Measurements from ENCODE around the gene ATR. TPM values are rescaled to one million over a fixed set of nuclear protein-coding genes. Genes with fewer than 3 reads are reported as not detected.

The ATR gene
- total RNA-seq, 1 experiment from 2014 or later: 15.8 TPM

DNA sequence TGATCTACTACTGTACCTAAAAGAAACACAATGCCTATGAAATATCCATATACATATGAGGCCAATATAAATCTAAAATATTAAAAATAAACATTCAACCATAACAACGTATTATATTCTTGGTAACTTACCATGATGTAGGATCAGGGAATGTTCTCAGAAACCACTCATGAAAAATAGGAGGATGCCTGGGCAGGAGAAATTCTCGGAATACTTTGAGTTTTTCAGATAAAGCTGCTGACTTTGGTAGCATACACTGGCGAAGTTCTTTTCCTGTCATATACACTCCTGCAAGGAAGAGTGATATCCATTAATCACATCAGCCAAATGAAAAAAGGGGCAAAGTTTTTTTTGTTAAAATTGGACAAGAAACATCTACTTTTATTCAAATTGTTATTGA is 119.4 kb downstream of the ATR start:
- Mint-ChIP-seq H3K9me3 (no peaks in the 10 kb centered on the region), H3K27ac (no peak overlapping the region), H3K36me3 (ENCODE audit: insufficient read depth in 1 of 3, low read depth in 3 of 3) (peaks cover 0 to 8% (median 5%) of the 10 kb centered on the region in 3 experiments; a peak in 4 of 7 replicates), H3K27me3 (ENCODE audit: low read depth) (no peaks in the 10 kb centered on the region), H3K4me3 (no peak overlapping the region), H3K4me1 (no peaks in the 10 kb centered on the region)
- Histone ChIP-seq H4K91ac (ENCODE audit: insufficient read length, low read depth, low read length) (no peak overlapping the region), H2BK12ac (ENCODE audit: insufficient read length, low read depth, low read length) (no peak overlapping the region), H3K9me3 (ENCODE audit: control insufficient read depth, low read depth, low read length) (no peaks in the 10 kb centered on the region), H3K79me1 (ENCODE audit: insufficient read depth, low read depth, low read length, poor library complexity, severe bottlenecking) (no peaks in the 10 kb centered on the region), H3K23me2 (ENCODE audit: insufficient read length, low read depth, low read length, poor library complexity, severe bottlenecking) (no peaks in the 10 kb centered on the region), H3K23ac (ENCODE audit: insufficient read length, low read depth, low read length) (no peak overlapping the region), H4K20me1 (ENCODE audit: control insufficient read depth, insufficient read depth, insufficient read length) (no peaks in the 10 kb centered on the region), H3K9ac (ENCODE audit: extremely low read depth, insufficient read length, low read length) (no peak overlapping the region), H4K5ac (ENCODE audit: insufficient read length, low read depth, low read length) (no peak overlapping the region), H2BK5ac (ENCODE audit: insufficient read length, low read length) (no peak overlapping the region), H2BK15ac (ENCODE audit: low read depth, low read length) (no peak overlapping the region), H3T11ph (ENCODE audit: low read length) (no peak overlapping the region), H2AK5ac (ENCODE audit: insufficient read length, low read length) (no peak overlapping the region), H2AFZ (ENCODE audit: low read length) (no peak overlapping the region), H3K27me3 (ENCODE audit: insufficient read depth, low read length) (no peaks in the 10 kb centered on the region), H2BK20ac (ENCODE audit: low read depth, low read length, poor library complexity, severe bottlenecking) (no peak overlapping the region), H3K4me1 (ENCODE audit: insufficient read depth, low read length) (no peaks in the 10 kb centered on the region), H4K8ac (replicated peaks; ENCODE audit: insufficient read length, low read depth, low read length) (no peak overlapping the region), H3K79me2 (ENCODE audit: insufficient read depth, low read length) (no peaks in the 10 kb centered on the region), H3K4me2 (ENCODE audit: insufficient read depth, insufficient read length, low read length) (no peak overlapping the region), H3K56ac (ENCODE audit: insufficient read length, low read depth, low read length) (no peak overlapping the region), H3K18ac (ENCODE audit: insufficient read length, low read depth, low read length) (no peak overlapping the region), H3K14ac (ENCODE audit: insufficient read depth, low read length) (no peak overlapping the region), H3K4ac (ENCODE audit: low read depth, low read length) (no peak overlapping the region), H2BK120ac (ENCODE audit: low read depth, low read length, poor library complexity, severe bottlenecking) (no peak overlapping the region), H3K27ac (ENCODE audit: insufficient read length, low read depth, low read length) (no peak overlapping the region)
- TF ChIP-seq, protein P1, sequence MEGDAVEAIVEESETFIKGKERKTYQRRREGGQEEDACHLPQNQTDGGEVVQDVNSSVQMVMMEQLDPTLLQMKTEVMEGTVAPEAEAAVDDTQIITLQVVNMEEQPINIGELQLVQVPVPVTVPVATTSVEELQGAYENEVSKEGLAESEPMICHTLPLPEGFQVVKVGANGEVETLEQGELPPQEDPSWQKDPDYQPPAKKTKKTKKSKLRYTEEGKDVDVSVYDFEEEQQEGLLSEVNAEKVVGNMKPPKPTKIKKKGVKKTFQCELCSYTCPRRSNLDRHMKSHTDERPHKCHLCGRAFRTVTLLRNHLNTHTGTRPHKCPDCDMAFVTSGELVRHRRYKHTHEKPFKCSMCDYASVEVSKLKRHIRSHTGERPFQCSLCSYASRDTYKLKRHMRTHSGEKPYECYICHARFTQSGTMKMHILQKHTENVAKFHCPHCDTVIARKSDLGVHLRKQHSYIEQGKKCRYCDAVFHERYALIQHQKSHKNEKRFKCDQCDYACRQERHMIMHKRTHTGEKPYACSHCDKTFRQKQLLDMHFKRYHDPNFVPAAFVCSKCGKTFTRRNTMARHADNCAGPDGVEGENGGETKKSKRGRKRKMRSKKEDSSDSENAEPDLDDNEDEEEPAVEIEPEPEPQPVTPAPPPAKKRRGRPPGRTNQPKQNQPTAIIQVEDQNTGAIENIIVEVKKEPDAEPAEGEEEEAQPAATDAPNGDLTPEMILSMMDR (conservative IDR thresholded peaks at IDR 0.05): no peak
- 100% methylated on average over 1 of the region's 3 CpGs for whole genome bisulfite sequencing (ENCODE audit: extremely low coverage, insufficient read length, low lambda C conversion rate)
- DNase-seq: no peak

Measured in H9 (cell line).